B cell (primary cell): ENCODE data around the gene GNGT2. TPM values are rescaled to one million over a fixed set of nuclear protein-coding genes. Genes with fewer than 3 reads are reported as not detected.

ENCODE experiments used
- ATAC-seq: fragments of 200-7000 bp; cut with Tn5 transposase; one replicate; pipeline ENCODE4 v1.10.0; 2021; ENCODE audit warnings: low read depth, mild to moderate bottlenecking, moderate number of reproducible peaks, moderate library complexity
- CTCF ChIA-PET: fragments of 350-600 bp; sonication (Branson Sonifier 250); formaldehyde crosslinking; loops from one replicate; lab custom pipeline; 2021; ENCODE audit warnings: antibody characterized with exemption, inconsistent platforms; lab: Charles Lee
- POLR2A ChIA-PET: fragments of 350-600 bp; sonication (Branson Sonifier 250); formaldehyde crosslinking; loops from one replicate; lab custom pipeline; 2021; ENCODE audit warnings: antibody characterized with exemption; lab: Charles Lee
- DNase-seq: peaks from one replicate; pipeline ENCODE4 v3.0.0; 2013
- H2AFZ ChIP-seq: 2 replicates; pipeline ENCODE4 v1.6.1; 2012; ENCODE audit warnings: mild to moderate bottlenecking, low read depth, low read length; ENCODE audit not compliant: insufficient read depth, poor library complexity, severe bottlenecking
- H3K27ac ChIP-seq, 2 donors: 1 replicate in 1 of 2; 2 replicates in 1 of 2; pipeline ENCODE4 v1.5.1; 2012 to 2013; ENCODE audit warnings: low read length in 2 of 2, mild to moderate bottlenecking in 2 of 2, moderate library complexity in 1 of 2
- H3K27me3 ChIP-seq, 4 experiments: fragments of 200-600 bp in 1 of 4; sonication (generic) in 1 of 4; replicated peaks in 1 of 4; 1 replicate in 2 of 4; 2 replicates in 2 of 4; pipeline versions ENCODE4 v1.6.1 to v1.7.0; 2013 to 2016; ENCODE audit warnings: low read length in 3 of 4, mild to moderate bottlenecking in 2 of 4, mixed read lengths in 1 of 4, moderate library complexity in 1 of 4; ENCODE audit not compliant: insufficient read depth in 4 of 4, control insufficient read depth in 3 of 4; ENCODE audit errors: control extremely low read depth in 1 of 4
- H3K36me3 ChIP-seq, 2 experiments: replicated peaks in 1 of 2; 1 replicate in 1 of 2; 2 replicates in 1 of 2; pipeline versions ENCODE4 v1.6.1 to v1.7.1; 2013; ENCODE audit warnings: low read length in 1 of 2; ENCODE audit not compliant: insufficient read depth in 2 of 2, control insufficient read depth in 1 of 2; ENCODE audit errors: control extremely low read depth in 1 of 2, extremely low read depth in 1 of 2
- H3K4me1 ChIP-seq, 2 donors: fragments of 200-600 bp in 1 of 2; sonication (generic) in 1 of 2; 1 replicate in 1 of 2; 2 replicates in 1 of 2; pipeline versions ENCODE4 v1.5.1 to v1.6.1; 2013 to 2017; ENCODE audit warnings: low read length in 2 of 2; ENCODE audit not compliant: control insufficient read depth in 2 of 2, insufficient read depth in 2 of 2
- H3K4me2 ChIP-seq: replicated peaks from 2 replicates; pipeline ENCODE3; 2012; ENCODE audit warnings: mild to moderate bottlenecking, low read depth, low read length; ENCODE audit not compliant: poor library complexity, severe bottlenecking
- H3K4me3 ChIP-seq, 5 experiments: fragments of 200-600 bp in 1 of 5; sonication (generic) in 1 of 5; 1 replicate in 3 of 5; 2 replicates in 2 of 5; pipeline versions ENCODE4 v1.5.1 to v1.7.0; 2011 to 2016; ENCODE audit warnings: low read length in 4 of 5, mild to moderate bottlenecking in 4 of 5, low read depth in 2 of 5, control low read depth in 1 of 5, moderate library complexity in 1 of 5; ENCODE audit not compliant: insufficient read depth in 1 of 5; ENCODE audit errors: control extremely low read depth in 1 of 5, extremely low read depth in 1 of 5
- H3K79me2 ChIP-seq: fragments of 200-600 bp; sonication (generic); one replicate; pipeline ENCODE4 v1.6.0; 2016; ENCODE audit warnings: low read length; ENCODE audit not compliant: control insufficient read depth, insufficient read depth
- H3K9ac ChIP-seq: fragments of 200-600 bp; sonication (generic); 2 replicates; pipeline ENCODE4 v1.6.1; 2017; ENCODE audit warnings: mild to moderate bottlenecking, low read length, moderate library complexity
- H3K9me3 ChIP-seq, 3 donors: one replicate each; pipeline versions ENCODE4 v1.6.1 to v1.7.1; 2013; ENCODE audit warnings: low read length in 2 of 3; ENCODE audit not compliant: control insufficient read depth in 2 of 3, insufficient read depth in 1 of 3; ENCODE audit errors: control extremely low read depth in 1 of 3
- H4K20me1 ChIP-seq: 2 replicates; pipeline ENCODE4 v1.6.0; 2012; ENCODE audit warnings: mild to moderate bottlenecking, low read length; ENCODE audit not compliant: insufficient read depth, control insufficient read depth, poor library complexity, severe bottlenecking
- H3K27ac Mint-ChIP-seq: one replicate; pipeline ENCODE4 v1.8.0; 2021; ENCODE audit warnings: mixed read lengths
- H3K27me3 Mint-ChIP-seq: one replicate; pipeline ENCODE4 v1.8.0; 2021; ENCODE audit warnings: mixed read lengths
- H3K4me1 Mint-ChIP-seq: one replicate; pipeline ENCODE4 v1.8.0; 2021; ENCODE audit warnings: mixed read lengths
- H3K4me3 Mint-ChIP-seq: one replicate; pipeline ENCODE4 v1.8.0; 2021; ENCODE audit warnings: mixed read lengths
- H3K9me3 Mint-ChIP-seq: one replicate; pipeline ENCODE4 v1.8.0; 2022; ENCODE audit warnings: mixed read lengths; ENCODE audit not compliant: insufficient read depth
- CTCF ChIP-seq: fragments of 200-600 bp; IDR thresholded peaks from one replicate; pipeline ENCODE4 v1.8.0; 2022; ENCODE audit warnings: antibody characterized with exemption, mild to moderate bottlenecking
- EZH2 ChIP-seq: IDR thresholded peaks from 2 replicates; pipeline ENCODE4 v1.6.1; 2012; ENCODE audit warnings: borderline replicate concordance, low read depth, mild to moderate bottlenecking, moderate library complexity, low read length; ENCODE audit not compliant: insufficient read depth, poor library complexity, severe bottlenecking
- WGBS: methylation state at CpG from one replicate; pipeline ENCODE4 v1.1.5; 2013; ENCODE audit warnings: missing lambda C conversion rate; ENCODE audit not compliant: insufficient coverage; 5-methylcytosine and 5-hydroxymethylcytosine counted together
- intact Hi-C: fragments of 100-400 bp; cut with micrococcal nuclease; formaldehyde crosslinking; loops from one replicate; pipeline ENCODE4 v1.10.0; 2022
- polyA plus RNA-seq: library from polyadenylated mRNA; depleted of rRNA; stranded (reverse); fragments of >200 nt; gene quantifications from 2 replicates; pipeline ENCODE4 v1.2.3, GENCODE V29; 2012
- total RNA-seq, 2 donors: library from RNA; stranded (reverse); fragments of 120-200 nt in 1 of 2; gene quantifications; 1 replicate in 1 of 2; 2 replicates in 1 of 2; pipeline versions ENCODE4 v1.2.3 to v1.2.4, GENCODE V29; 2013 to 2022

Gene GNGT2
- total and polyA plus RNA-seq, 2 donors (not counting 1 experiment from before 2014, with no cell fraction given) = 5.1 to 11.1 TPM

- H3K4me1 ChIP-seq = peaks cover 72 to 79% of the 10 kb centered on the region in 2 donors
- no peak for TF ChIP-seq EZH2
- peak; percentile 35 for TF ChIP-seq CTCF
- ChIA-PET CTCF (interaction anchor here (0.6 to 11.9 kb wide), 8 partner anchors 8 to 137 kb away, joined by 3 to 140 read pairs (median 6); partner anchors contain the start of gene PHOSPHO1), POLR2A (interaction anchor here (1.1 to 3.4 kb wide), 2 partner anchors 8 to 26 kb away, joined by 6 to 45 read pairs; no protein-coding TSS in a partner anchor)
- WGBS = 37% methylated on average over 27 of the region's 37 CpGs
- ATAC-seq = peak; percentile 73
- peak overlapping the region; percentile 85 for H3K27ac Mint-ChIP-seq
- H3K36me3 ChIP-seq = peaks cover 3 to 19% of the 10 kb centered on the region in 2 experiments
- peaks cover 65% of the 10 kb centered on the region for H3K4me1 Mint-ChIP-seq
- peak overlapping the region; percentile 52 for H3K9ac ChIP-seq
- peak overlapping the region; percentile 43 for H2AFZ ChIP-seq
- H3K9me3 ChIP-seq = peaks cover 0 to 12% (median 0%) of the 10 kb centered on the region in 3 donors
- peak overlapping the region; percentile 73 for H3K4me3 Mint-ChIP-seq
- H3K4me2 ChIP-seq = peak overlapping the region; percentile 81
- intact Hi-C loops = loop anchor here (1.0 kb wide), 2 partner anchors 9 to 27 kb away; partner anchors contain the start of genes ABI3 and GNGT2
- peak; percentile 89 for DNase-seq
- H3K4me3 ChIP-seq = peak overlapping the region in 4 of 5 experiments; percentile 2 to 50 (median 10)
- no peaks in the 10 kb centered on the region for H4K20me1 ChIP-seq
- H3K27me3 Mint-ChIP-seq = no peaks in the 10 kb centered on the region
- H3K27me3 ChIP-seq = peaks cover 0 to 10% (median 4%) of the 10 kb centered on the region in 4 experiments
- peak overlapping the region; percentile 90 to 93 for H3K27ac ChIP-seq
- H3K9me3 Mint-ChIP-seq = no peaks in the 10 kb centered on the region
- H3K79me2 ChIP-seq = peaks cover 32% of the 10 kb centered on the region
Measured at GRCh38 chr17:49218941-49219913, 8.9 kb upstream of the GNGT2 start.
